GM12878 (cell line): ENCODE measurements around the gene VGLL3. TPM values are rescaled to one million over a fixed set of nuclear protein-coding genes. Genes with fewer than 3 reads are reported as not detected.

Source experiments
- ATAC-seq: fragments of 200-7000 bp; cut with Tn5 transposase; 3 replicates; pipeline ENCODE4 v1.9.1; 2020; ENCODE audit warnings: mild to moderate bottlenecking, moderate library complexity
- BruUV-seq: library from RNA; stranded (reverse); fragments of 400-500 nt; replicated peaks from 2 replicates; lab custom pipeline; 2021; lab: Mats Ljungman, UMichigan
- CTCF ChIA-PET: fragments of 300-600 bp; sonication (Branson Sonifier 250); formaldehyde crosslinking; extraction: SDS; loops from one replicate; lab custom pipeline; 2021; ENCODE audit warnings: inconsistent platforms; lab: Yijun Ruan, JAX
- POLR2A ChIA-PET: fragments of 350-600 bp; formaldehyde crosslinking; extraction: SDS; loops from one replicate; lab custom pipeline; 2021; ENCODE audit warnings: inconsistent platforms; lab: Charles Lee
- RAD21 ChIA-PET: fragments of 300-600 bp; sonication (Branson Sonifier 250); formaldehyde crosslinking; loops from one replicate; lab custom pipeline; 2023; ENCODE audit warnings: antibody characterized with exemption; ENCODE audit not compliant: unreplicated experiment; lab: Charles Lee
- SMC1A ChIA-PET: fragments of 300-600 bp; sonication (Branson Sonifier 250); formaldehyde crosslinking; loops from one replicate; lab custom pipeline; 2023; ENCODE audit not compliant: unreplicated experiment, uncharacterized antibody; lab: Charles Lee
- DNase-seq: peaks from one replicate; pipeline ENCODE4 v3.0.0-alpha.2; 2011; ENCODE audit warnings: low read depth, low spot score
- FAIRE-seq: peaks from 3 replicates; lab custom pipeline; 2011; peaks lifted over from hg19 to GRCh38; lab: Jason Lieb, UNC
- H2AFZ ChIP-seq: 2 replicates; pipeline ENCODE4 v1.6.0; 2011; ENCODE audit warnings: low read depth, low read length, control low read depth; ENCODE audit not compliant: control insufficient read depth
- H3K27ac ChIP-seq: 2 replicates; pipeline ENCODE4 v1.5.1; 2011; ENCODE audit warnings: control low read depth; ENCODE audit not compliant: control insufficient read depth, insufficient read depth
- H3K27me3 ChIP-seq, 2 experiments: replicated peaks in 1 of 2; 2 replicates each; pipeline versions ENCODE4 v1.6.0 to v1.6.1; 2011; ENCODE audit warnings: low read length in 1 of 2; ENCODE audit not compliant: control insufficient read depth in 2 of 2, insufficient read depth in 2 of 2
- H3K36me3 ChIP-seq, 2 experiments: 2 replicates each; pipeline ENCODE4 v1.5.1; 2011; ENCODE audit warnings: low read length in 1 of 2; ENCODE audit not compliant: control insufficient read depth in 2 of 2, insufficient read depth in 2 of 2
- H3K4me1 ChIP-seq: 2 replicates; pipeline ENCODE4 v1.6.1; 2011; ENCODE audit warnings: mild to moderate bottlenecking, low read length, moderate library complexity, mixed read lengths; ENCODE audit not compliant: control insufficient read depth, insufficient read depth
- H3K4me2 ChIP-seq: 2 replicates; pipeline ENCODE4 v1.6.0; 2011; ENCODE audit warnings: control low read depth; ENCODE audit not compliant: control insufficient read depth, insufficient read depth
- H3K4me3 ChIP-seq: fragments of 200-600 bp; sonication (generic); 2 replicates; pipeline ENCODE4 v1.5.1; 2016
- H3K79me2 ChIP-seq: 2 replicates; pipeline ENCODE4 v1.6.0; 2011; ENCODE audit warnings: low read length; ENCODE audit not compliant: control insufficient read depth, insufficient read depth
- H3K9ac ChIP-seq: 2 replicates; pipeline ENCODE4 v1.8.0; 2011; ENCODE audit warnings: low read length, control low read depth, mixed read lengths; ENCODE audit not compliant: control insufficient read depth, insufficient read depth
- H3K9me3 ChIP-seq: replicated peaks from 3 replicates; pipeline ENCODE4 v1.5.1; 2011; ENCODE audit warnings: mild to moderate bottlenecking, low read length; ENCODE audit not compliant: control insufficient read depth, insufficient read depth
- H4K20me1 ChIP-seq: 2 replicates; pipeline ENCODE4 v1.6.0; 2011; ENCODE audit not compliant: control insufficient read depth, insufficient read depth
- BRCA1 ChIP-seq: IDR thresholded peaks from 2 replicates; pipeline ENCODE4 v1.6.1; 2011; ENCODE audit warnings: low read depth, low read length, improper control_type of control experiment
- CBX5 ChIP-seq: sonication (generic); IDR thresholded peaks from 2 replicates; pipeline ENCODE4 v1.6.1; 2016; ENCODE audit warnings: low read depth, moderate library complexity, mild to moderate bottlenecking, inconsistent platforms
- CHD2 ChIP-seq: IDR thresholded peaks from 2 replicates; pipeline ENCODE4 v1.6.1; 2011; ENCODE audit warnings: low read depth, low read length, improper control_type of control experiment, borderline replicate concordance
- IKZF2 ChIP-seq, 2 experiments: fragments of 450-650 bp; IDR thresholded peaks; 2 replicates each; pipeline ENCODE4 v1.6.1; 2017; ENCODE audit warnings: mild to moderate bottlenecking in 2 of 2, moderate library complexity in 2 of 2
- NBN ChIP-seq: fragments of 450-650 bp; IDR thresholded peaks from 2 replicates; pipeline ENCODE4 v1.6.1; 2016
- NRF1 ChIP-seq: conservative IDR thresholded peaks from 2 replicates; pipeline ENCODE4 v1.6.1; 2011; ENCODE audit warnings: mild to moderate bottlenecking, low read depth, low read length, improper control_type of control experiment
- PAX5 ChIP-seq: IDR thresholded peaks from 2 replicates; pipeline ENCODE4 v1.6.1; 2011; ENCODE audit warnings: low read depth, low read length, borderline replicate concordance
- PAX8 ChIP-seq: fragments of 450-650 bp; IDR thresholded peaks from 2 replicates; pipeline ENCODE4 v1.6.1; 2017; ENCODE audit warnings: mild to moderate bottlenecking, moderate library complexity
- POLR2AphosphoS2 ChIP-seq: IDR thresholded peaks from 2 replicates; pipeline ENCODE4 v1.6.1; 2011; ENCODE audit warnings: low read depth, mild to moderate bottlenecking, low read length, improper control_type of control experiment, moderate library complexity
- RAD21 ChIP-seq: IDR thresholded peaks from 2 replicates; pipeline ENCODE4 v1.6.1; 2011; ENCODE audit warnings: mild to moderate bottlenecking, low read depth, low read length, moderate library complexity; ENCODE audit not compliant: insufficient read depth
- RB1 ChIP-seq: fragments of 450-650 bp; formaldehyde crosslinking; IDR thresholded peaks from 2 replicates; pipeline ENCODE4 v1.6.1; 2017; ENCODE audit warnings: mild to moderate bottlenecking, borderline replicate concordance
- RCOR1 ChIP-seq: conservative IDR thresholded peaks from 2 replicates; pipeline ENCODE4 v1.6.1; 2012; ENCODE audit warnings: low read depth, low read length, improper control_type of control experiment
- TAF1 ChIP-seq: IDR thresholded peaks from 2 replicates; pipeline ENCODE4 v1.6.1; 2011; ENCODE audit warnings: mild to moderate bottlenecking, low read depth, low read length, borderline replicate concordance
- TCF12 ChIP-seq: IDR thresholded peaks from 2 replicates; pipeline ENCODE4 v1.6.1; 2011; ENCODE audit warnings: low read depth, mild to moderate bottlenecking, low read length
- TCF3 ChIP-seq: IDR thresholded peaks from 2 replicates; pipeline ENCODE4 v1.6.1; 2012; ENCODE audit warnings: low read depth, mild to moderate bottlenecking, low read length, borderline replicate concordance; ENCODE audit not compliant: insufficient read depth
- WGBS: methylation state at CpG from one replicate; pipeline ENCODE4 v1.1.6; 2016; ENCODE audit warnings: low lambda C conversion rate; ENCODE audit not compliant: insufficient replicate concordance, insufficient coverage; ENCODE audit errors: missing lambda C conversion rate; 5-methylcytosine and 5-hydroxymethylcytosine counted together
- in situ Hi-C: fragments of 300-500 bp; cut with MboI; formaldehyde crosslinking; loops from 9 replicates; pipeline ENCODE4 v1.14.3; 2018; ENCODE audit warnings: mixed read lengths
- intact Hi-C: fragments of 100-400 bp; cut with micrococcal nuclease; formaldehyde crosslinking; loops from one replicate; pipeline ENCODE4 v1.14.2; 2022; ENCODE audit not compliant: unreplicated experiment
- polyA plus RNA-seq, 11 experiments: library from polyadenylated mRNA; depleted of rRNA in 4 of 11; unstranded in 6 of 11; stranded (reverse) in 5 of 11; fragments of >200 nt; fragmentation: Nextera tagmentation in 4 of 11; fragmentation: Illumina TruSeq in 1 of 11; extraction: Ambion mirVana in 4 of 11; extraction: Trizol in 1 of 11; gene quantifications; 1 replicate in 1 of 11; 2 replicates in 10 of 11; pipeline versions ENCODE4 v1.2.1 to v1.2.3, GENCODE V29; 2011 to 2016; ENCODE audit warnings: inconsistent platforms in 2 of 11, missing spikeins in 2 of 11, low read depth in 1 of 11
- total RNA-seq, 4 experiments: library from RNA; depleted of rRNA in 3 of 4; stranded (reverse); fragments of >200 nt in 3 of 4; fragmentation: Illumina TruSeq in 1 of 4; extraction: Trizol in 1 of 4; gene quantifications; 2 replicates each; pipeline versions ENCODE4 v1.2.1 to v1.2.3, GENCODE V29; 2013 to 2021
- TF ChIP-seq, protein P1 (sequence below): fragments of 450-650 bp; IDR thresholded peaks from 2 replicates; pipeline ENCODE4 v1.6.1; 2017; ENCODE audit warnings: mild to moderate bottlenecking, low read depth, inconsistent platforms; ENCODE audit not compliant: poor library complexity, severe bottlenecking

Gene VGLL3
- total and polyA plus RNA-seq, 10 of the 15 experiments (the other 5 are each of a cell fraction or from before 2014, with no cell fraction given) = 0.05 TPM; not detected in 9

DNA sequence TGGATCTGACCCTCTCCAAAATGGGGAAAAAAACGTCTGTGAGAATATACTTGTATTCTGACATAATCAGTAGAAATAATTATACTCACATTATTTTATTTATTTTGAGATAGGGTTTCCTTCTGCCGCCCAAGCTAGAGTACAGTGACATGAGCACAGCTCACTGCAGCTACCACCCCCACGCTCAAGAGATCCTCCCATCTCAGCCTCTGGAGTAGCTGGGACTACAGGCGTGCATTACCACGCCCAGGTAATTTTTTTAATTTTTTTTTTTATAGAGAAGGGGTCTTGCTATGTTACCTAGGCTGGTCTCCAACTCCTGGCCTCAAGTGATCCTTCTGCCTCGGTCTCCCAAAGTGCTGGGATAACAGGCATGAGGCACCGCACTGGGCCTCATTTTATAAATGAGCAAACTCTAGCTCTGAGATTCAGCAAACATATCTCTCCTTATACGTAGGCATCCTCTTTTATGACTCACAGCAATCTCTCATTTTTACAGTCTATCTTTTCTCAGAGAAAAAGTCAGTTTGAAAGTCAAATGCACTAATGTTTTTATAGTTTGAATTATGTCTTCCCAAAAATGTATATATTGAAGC lies 989 bp upstream of the VGLL3 start:
- Histone ChIP-seq H3K4me3 (no peak overlapping the region), H3K9me3 (no peaks in the 10 kb centered on the region), H3K27me3 (peaks cover 2 to 9% of the 10 kb centered on the region in 2 experiments; a peak in 3 of 4 replicates), H3K4me2 (no peak overlapping the region), H3K36me3 (no peaks in the 10 kb centered on the region), H3K4me1 (no peaks in the 10 kb centered on the region), H2AFZ (no peak overlapping the region), H3K79me2 (no peaks in the 10 kb centered on the region), H3K9ac (no peak overlapping the region), H3K27ac (no peak overlapping the region), H4K20me1 (no peaks in the 10 kb centered on the region)
- RAD21 ChIA-PET = no interaction called here
- 27% methylated on average over 8 of the region's 8 CpGs for WGBS
- ATAC-seq (no peak), DNase-seq (no peak), FAIRE-seq (no peak)
- SMC1A ChIA-PET = interaction anchor here (1.2 kb wide), 1 partner anchor 25 kb away, joined by 3 read pairs; no protein-coding TSS in a partner anchor
- CTCF ChIA-PET = no interaction called here
- POLR2A ChIA-PET = no interaction called here
- intact Hi-C loops (no loop called here), in situ Hi-C loops (no loop called here)
- TF ChIP-seq PAX5 (no peak), TAF1 (no peak), POLR2AphosphoS2 (no peak), CBX5 (no peak), IKZF2 (IDR thresholded peaks at IDR 0.05) (no peak), RCOR1 (no peak), NBN (no peak), TCF12 (no peak), PAX8 (no peak), CHD2 (no peak), NRF1 (no peak), RAD21 (no peak), TCF3 (no peak), BRCA1 (no peak), RB1 (no peak)
- TF ChIP-seq, protein P1, sequence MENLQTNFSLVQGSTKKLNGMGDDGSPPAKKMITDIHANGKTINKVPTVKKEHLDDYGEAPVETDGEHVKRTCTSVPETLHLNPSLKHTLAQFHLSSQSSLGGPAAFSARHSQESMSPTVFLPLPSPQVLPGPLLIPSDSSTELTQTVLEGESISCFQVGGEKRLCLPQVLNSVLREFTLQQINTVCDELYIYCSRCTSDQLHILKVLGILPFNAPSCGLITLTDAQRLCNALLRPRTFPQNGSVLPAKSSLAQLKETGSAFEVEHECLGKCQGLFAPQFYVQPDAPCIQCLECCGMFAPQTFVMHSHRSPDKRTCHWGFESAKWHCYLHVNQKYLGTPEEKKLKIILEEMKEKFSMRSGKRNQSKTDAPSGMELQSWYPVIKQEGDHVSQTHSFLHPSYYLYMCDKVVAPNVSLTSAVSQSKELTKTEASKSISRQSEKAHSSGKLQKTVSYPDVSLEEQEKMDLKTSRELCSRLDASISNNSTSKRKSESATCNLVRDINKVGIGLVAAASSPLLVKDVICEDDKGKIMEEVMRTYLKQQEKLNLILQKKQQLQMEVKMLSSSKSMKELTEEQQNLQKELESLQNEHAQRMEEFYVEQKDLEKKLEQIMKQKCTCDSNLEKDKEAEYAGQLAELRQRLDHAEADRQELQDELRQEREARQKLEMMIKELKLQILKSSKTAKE = no peak
- no TSS peak for BruUV-seq
